NCI-H748 (cell line): Measurements from ENCODE around the gene ASIC4.

Experiments
- DNase-seq: peaks from one replicate; lab custom pipeline; 2025; ENCODE audit not compliant: unreplicated experiment; lab: John Stamatoyannopoulos, UW

Gene ASIC4, protein sequence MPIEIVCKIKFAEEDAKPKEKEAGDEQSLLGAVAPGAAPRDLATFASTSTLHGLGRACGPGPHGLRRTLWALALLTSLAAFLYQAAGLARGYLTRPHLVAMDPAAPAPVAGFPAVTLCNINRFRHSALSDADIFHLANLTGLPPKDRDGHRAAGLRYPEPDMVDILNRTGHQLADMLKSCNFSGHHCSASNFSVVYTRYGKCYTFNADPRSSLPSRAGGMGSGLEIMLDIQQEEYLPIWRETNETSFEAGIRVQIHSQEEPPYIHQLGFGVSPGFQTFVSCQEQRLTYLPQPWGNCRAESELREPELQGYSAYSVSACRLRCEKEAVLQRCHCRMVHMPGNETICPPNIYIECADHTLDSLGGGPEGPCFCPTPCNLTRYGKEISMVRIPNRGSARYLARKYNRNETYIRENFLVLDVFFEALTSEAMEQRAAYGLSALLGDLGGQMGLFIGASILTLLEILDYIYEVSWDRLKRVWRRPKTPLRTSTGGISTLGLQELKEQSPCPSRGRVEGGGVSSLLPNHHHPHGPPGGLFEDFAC

GRCh38 chr2:219514196-219514761 is at the start of gene ASIC4:
Gene ASIC4, plus strand, starts transcription at chr2:219514482. Its CDS starts 243 bp downstream, at chr2:219514725.
- DNase-seq = peak; percentile 43

DNA sequence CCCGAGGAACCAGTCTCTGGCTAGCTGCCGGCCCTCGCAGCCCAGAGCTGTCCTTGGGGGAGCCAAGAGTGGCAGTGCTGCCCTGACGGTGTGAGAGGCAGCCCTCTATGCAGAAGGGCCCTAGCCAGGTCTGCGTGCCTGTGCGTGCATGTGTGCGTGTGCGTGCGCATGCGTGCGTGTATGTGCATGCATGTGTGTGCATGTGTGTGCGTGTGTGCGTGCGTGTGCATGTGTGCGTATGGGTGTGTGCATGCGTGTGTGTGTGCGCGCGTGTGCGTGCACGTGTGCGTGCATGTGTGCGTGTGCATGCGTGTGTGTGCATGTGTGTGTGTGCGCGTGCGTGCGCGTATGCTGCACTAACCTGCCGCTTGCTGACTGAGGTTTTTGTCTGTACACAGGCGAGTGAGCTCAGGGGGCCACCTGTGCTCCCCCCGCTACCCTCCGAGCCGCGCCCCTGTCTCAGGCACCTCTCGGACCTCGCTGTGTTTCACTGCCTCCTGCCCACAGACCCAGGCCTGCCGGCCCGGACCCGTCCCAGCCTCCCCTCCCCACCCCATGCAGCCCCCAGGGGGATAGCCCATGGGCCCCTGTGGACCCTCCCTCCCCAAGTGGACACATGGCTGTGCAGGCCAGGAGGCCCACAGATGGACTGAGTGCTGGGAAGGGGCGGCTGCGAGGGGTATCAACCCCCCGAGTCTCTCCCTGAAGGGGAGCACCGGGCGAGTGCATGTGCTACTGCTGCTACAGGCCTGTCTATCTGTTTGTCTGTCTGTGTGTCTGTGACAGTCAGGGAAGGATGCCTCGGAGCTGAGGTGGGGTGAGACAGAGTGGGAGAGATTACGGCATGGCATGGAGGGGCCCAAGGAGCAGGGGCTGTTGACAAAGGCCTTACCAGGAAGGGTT is 48.4 kb upstream of the ASIC4 start:
- DNase-seq = no peak

- DNase-seq = no peak
Measured at GRCh38 chr2:219466816-219467735, 47.2 kb upstream of the ASIC4 start.

DNA sequence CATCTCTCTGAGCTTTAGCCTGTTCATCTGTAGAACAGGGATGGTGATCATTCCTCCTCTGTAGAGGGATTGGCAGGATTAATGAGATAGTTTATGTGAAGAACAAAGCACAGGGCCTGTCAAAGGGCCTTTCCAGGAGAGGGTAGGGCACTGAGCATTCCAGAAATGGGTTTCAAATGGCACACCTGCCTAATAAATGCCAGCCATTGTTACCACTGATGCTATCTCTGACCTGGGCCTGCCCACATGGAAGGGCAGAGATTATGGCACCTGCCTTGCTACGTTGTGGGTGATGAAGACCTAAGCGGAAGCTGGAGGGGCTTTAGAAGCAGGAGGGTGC is 46.6 kb upstream of the ASIC4 start:
- DNase-seq = no peak

DNA sequence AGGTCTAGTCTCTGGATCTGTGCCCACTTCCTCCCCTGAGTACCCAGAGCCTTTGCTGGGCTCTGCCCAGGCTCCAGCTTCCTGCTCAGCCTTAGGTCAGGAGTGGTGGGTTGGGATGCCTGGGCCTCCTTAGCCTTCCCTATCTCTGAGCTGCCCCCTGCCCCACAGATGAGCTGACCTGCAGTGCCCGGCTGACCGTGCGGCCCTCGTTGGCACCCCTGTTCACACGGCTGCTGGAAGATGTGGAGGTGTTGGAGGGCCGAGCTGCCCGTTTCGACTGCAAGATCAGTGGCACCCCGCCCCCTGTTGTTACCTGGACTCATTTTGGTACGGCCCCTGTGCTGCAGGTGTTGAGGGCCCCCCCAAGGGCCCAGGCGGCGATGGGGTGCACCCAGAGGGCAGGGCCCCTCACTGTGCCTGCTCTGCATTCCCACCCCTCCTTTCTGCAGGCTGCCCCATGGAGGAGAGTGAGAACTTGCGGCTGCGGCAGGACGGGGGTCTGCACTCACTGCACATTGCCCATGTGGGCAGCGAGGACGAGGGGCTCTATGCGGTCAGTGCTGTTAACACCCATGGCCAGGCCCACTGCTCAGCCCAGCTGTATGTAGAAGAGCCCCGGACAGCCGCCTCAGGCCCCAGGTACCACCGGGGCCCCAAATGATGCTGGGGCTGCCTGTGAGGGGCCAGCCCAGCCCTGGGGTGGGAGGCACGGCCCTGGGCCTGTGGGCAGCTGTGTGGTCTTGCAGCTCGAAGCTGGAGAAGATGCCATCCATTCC is 45.7 kb upstream of the ASIC4 start:
- no peak for DNase-seq

DNA sequence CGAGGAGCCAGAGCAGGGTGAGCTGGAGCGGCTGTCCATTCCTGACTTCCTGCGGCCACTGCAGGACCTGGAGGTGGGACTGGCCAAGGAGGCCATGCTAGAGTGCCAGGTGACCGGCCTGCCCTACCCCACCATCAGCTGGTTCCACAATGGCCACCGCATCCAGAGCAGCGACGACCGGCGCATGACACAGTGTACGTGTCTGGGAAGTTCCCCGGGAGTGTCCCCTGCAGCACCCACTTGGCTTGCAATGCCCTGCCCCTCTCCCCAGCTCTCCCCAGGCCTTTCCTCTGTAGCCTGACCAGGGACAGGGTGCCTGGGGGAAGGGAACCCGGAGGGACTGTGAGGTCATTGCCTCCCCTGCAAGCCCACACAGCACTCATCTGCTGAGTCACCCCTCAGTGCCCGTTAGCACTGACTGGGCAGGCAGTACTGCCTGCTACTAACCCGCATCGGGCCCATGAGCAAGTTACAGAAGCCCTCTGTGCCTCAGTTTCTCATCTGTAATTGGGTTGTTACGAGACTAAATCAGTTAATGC is 45.0 kb upstream of the ASIC4 start:
- no peak for DNase-seq

DNA sequence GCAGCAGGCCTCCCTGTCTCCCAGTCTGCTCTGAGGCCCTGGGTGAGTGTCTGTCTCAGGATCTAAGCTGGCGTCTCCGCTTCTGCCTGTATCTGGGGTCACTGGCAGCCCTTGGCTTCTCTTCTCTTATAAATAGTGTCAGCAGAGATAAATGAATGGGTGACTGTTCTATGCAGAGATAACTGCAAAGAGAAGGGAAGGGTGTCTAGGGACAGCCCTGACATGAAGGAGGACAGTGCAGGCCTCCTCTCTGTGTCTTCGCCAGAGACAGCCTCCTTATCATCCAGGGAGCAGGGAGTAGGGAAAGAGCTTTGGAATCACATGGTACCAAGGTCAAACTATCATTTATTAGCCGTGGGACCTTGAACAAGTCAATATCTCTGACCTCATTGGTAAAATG is 43.9 kb upstream of the ASIC4 start:
- DNase-seq = no peak

DNA sequence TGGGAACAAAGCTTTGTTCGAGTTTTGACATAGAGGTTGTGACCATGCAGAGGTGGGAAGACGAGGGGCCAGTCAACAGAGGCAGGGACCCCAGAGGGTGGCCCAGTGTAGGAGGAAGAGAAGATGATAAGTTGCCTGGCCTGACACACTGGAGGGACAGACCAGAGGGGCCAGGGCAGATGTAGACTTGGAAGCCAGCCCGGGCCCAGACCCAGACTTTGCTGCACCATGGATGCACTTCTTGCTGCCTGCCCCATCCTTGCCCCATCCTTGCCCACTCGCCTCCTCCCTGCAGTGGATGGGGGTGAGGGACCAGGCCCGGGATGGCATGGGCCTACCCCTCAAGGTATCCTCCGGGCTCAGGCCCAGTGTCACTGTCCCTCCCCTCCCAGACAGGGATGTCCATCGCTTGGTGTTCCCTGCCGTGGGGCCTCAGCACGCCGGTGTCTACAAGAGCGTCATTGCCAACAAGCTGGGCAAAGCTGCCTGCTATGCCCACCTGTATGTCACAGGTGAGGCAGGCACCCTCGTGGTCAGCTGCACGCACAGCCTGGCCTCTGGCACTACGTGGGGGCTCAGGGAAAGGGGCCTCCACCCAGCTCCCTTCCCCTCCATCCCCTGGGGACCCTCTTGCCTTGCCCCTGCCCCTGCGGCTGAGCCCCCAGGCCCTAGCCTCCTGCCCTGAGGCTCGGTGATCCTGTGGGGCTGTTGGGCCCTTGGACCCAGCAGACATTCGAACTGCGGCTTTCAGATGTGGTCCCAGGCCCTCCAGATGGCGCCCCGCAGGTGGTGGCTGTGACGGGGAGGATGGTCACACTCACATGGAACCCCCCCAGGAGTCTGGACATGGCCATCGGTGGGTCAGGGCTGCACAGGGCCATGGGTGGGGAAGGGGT is 42.6 kb upstream of the ASIC4 start:
- no peak for DNase-seq

GRCh38 chr2:219472629-219473187 is 41.6 kb upstream of the ASIC4 start:
- DNase-seq = no peak

DNA sequence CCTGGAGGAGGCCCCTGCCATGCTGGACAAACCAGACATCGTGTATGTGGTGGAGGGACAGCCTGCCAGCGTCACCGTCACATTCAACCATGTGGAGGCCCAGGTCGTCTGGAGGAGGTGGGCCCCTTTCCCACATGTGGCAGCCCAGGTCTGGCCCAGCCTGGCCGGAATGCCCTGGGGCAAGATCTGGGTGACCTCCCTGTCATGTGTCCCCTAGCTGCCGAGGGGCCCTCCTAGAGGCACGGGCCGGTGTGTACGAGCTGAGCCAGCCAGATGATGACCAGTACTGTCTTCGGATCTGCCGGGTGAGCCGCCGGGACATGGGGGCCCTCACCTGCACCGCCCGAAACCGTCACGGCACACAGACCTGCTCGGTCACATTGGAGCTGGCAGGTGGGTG is 40.8 kb upstream of the ASIC4 start:
- DNase-seq = no peak

- no peak for DNase-seq
Measured at GRCh38 chr2:219474285-219475060, 39.8 kb upstream of the ASIC4 start.

GRCh38 chr2:219475278-219475677 is 39.0 kb upstream of the ASIC4 start:
- no peak for DNase-seq

- DNase-seq = peak; percentile 63
Measured at GRCh38 chr2:219475697-219476651, 38.3 kb upstream of the ASIC4 start.

DNA sequence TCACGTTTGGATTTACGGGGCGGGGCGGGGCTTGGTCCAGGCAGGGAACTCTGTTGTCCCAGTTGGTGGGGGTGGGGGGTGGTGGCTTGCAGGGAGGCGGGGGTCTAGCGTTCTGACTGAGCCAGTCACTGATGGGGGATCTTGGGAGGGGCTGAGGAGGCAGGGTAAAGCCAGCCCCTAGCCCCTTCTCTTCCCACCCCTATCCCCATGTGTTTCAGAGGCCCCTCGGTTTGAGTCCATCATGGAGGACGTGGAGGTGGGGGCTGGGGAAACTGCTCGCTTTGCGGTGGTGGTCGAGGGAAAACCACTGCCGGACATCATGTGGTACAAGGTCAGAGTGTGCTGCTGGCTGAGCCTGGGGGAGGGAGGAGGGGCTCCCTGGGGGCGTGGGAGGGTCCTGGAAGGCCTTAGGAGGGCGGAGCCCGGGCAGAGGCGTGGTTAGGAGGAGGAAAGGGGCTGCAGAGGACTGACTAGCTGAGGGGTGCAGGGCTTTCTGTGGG is 37.6 kb upstream of the ASIC4 start:
- no peak for DNase-seq

DNA sequence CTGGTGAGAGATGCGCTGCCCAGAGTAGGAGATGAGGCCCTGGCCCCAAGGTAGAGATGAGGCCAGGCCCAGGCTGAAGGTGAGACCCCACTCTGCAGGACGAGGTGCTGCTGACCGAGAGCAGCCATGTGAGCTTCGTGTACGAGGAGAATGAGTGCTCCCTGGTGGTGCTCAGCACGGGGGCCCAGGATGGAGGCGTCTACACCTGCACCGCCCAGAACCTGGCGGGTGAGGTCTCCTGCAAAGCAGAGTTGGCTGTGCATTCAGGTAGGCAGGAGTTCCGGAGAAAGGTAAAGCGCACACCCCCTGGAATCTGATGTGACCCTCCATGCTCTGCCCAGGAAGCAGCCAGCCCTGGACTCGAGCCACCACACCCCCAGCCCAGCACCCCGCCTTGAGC is 37.1 kb upstream of the ASIC4 start:
- DNase-seq = no peak

GRCh38 chr2:219477815-219478214 is 36.5 kb upstream of the ASIC4 start:
- DNase-seq = no peak
